GM18517 (cell line): ENCODE results near the gene AHRR.
"Not testable (repeated sequence)": the region's sequence is repeated elsewhere in the genome, so short reads cannot be mapped to it uniquely, and the experiment has no call there.

Source experiments
- ATAC-seq: cut with Tn5 transposase; IDR thresholded peaks from one replicate; pipeline ENCODE4 v1.9.1; 2021; ENCODE audit warnings: mild to moderate bottlenecking, moderate library complexity; ENCODE audit not compliant: unreplicated experiment

AHRR gene

DNA sequence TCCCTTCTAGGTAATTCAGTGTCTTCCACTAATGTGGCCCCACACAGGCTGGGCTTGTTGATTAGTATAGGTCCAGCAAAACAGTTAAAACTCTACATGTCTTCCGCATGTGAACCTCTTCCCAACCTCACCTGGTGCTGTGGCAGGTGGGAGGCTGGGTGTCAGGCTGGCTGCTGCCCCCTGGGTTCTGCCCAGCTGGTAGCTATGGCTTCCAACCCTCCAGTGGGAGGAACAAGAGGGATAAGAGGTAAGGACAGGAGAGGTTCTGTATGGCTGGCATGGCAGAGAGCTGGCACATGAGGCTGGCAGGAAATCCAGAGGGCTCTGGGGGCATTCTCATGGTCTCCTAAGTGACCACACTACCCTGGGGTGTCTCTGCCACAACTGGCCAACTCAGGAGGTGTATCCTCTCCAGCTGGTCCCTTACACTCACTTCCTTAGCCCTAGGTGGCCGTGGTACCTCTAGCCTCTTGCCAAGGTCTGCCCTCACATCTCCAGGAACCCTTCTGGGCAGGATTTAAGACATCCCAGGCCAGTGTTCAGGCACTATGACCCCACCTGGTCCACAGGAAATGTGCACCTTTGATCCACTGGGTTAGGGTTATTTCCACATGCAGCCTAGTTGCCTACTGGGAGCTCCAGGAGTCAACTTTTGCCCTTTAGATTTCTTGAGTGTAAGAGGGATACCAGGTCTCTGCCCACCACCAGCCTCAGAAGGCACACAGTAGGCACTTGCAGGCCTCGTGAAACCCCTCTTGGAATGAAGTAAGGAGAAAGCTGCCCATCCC, 41.7 kb downstream of the AHRR start:
- ATAC-seq, result no peak

GRCh38 chr5:364497-364896, 43.0 kb downstream of the AHRR start:
- ATAC-seq, result no peak

DNA sequence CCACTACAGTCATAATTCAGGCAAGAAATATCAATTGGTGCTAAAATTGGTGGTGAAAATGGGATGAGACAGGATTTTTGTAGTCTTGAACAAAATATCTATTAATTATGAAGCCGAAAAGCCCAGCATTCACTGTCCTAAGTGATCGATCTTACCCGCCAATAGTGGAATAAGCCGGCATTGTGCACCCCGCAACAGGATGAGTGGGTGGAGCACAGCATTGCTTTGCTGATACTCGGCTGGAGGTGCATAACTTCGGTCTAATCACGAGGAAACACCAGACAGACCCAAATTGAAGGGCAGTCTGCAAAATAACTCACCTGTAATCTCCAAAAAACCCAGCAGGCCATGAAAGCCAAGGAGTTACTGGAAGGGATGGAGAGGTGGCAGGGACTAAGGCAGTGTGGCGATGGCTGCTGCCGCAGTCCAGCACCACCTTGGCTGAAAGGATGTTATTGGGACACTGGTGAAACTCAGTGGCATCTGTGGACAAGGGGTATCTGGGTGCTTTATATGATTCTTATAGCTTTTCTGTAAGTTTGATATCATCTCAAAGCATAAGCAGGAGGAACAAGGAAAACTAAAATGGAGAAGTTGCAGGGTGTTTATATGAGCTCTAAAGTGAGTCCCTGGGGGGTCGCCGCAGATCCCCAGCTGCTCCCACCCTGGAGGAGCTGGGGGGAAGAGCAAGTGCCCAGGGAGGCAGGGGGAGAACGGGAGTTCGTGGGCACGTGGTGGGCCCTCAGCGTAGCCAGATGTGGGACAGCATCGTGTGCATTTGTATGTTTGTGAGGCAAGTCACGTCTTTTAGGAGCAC, 45.2 kb downstream of the AHRR start:
- ATAC-seq, result no peak

DNA sequence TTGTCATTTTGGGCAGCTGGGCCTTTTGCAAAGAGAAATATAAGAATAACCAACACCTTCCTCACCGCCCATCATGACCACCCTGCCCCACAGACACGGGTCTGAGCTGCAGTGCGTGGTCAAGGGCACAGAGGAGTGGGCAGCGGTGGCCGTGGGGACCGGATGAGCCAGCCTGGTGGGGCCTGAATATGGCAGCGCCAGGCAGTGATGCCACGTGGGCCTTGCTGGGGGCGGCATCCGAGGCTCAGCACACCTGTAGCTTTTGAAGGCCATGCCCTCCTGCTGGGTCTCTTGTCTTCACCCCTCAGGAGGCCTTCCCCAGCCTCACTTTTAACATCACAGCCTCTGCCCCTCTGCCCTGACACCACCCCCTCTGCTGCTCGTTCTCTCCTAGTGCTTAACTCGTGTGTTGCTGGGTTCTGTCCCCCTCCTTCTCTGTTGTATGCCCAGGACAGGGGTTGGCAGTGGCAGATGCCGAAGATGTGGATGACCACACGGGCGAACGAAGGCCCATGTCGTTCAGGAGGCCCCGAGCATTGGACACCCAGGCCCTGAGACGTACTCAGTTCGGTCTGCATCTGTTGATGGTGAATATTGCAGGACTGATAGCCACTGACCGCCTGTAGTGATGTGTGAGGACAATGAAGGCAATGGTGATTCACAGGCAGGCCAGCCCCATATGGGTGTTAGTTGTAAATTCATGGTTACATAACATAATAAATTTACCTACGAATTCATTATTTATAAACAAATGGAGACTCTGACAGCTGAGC, 46.0 kb downstream of the AHRR start:
- ATAC-seq, result no peak

DNA sequence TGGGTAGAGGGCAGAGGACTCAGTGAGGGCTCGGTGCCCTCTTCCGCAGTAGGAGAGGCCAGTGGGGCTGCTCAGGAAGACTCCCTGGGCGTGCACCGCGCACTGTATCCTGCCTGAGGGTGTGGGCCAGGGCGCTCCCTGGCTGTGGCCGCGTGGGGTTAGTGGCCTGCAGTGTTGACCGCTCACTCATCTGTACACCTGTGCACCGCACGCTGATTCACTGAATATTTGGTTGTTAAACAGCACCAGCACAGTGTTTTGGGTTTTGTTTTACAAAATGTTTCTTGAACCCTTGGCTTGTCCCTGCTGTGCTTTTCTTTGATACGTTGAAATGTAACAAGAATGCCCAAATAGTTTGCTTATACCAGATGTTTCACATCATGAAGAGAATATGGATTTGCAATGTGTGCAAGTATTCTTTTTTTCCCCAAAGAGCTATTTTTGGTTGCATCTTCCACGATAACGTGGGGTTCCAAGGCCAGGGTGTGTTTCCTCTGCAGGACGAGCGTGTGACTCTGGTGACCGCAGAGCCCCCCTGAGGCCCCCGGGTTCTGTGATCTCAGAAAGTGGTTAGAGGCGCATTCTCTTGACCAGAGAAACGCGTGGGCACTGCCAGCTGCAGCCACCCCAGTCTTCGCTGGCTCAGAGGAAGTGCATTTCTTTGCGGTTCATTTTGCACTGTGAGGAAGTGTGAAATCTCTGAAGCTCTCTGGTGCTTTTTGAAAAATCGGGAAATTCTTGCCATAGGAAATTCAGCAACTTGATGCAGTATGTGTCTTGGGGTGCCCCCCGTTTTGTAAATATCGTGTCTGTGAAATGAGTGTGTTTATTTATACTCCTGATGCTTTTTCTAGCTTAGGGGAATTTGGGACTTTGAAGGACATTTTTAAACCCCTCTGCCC, 46.9 kb downstream of the AHRR start:
- peak; percentile 70 for ATAC-seq

DNA sequence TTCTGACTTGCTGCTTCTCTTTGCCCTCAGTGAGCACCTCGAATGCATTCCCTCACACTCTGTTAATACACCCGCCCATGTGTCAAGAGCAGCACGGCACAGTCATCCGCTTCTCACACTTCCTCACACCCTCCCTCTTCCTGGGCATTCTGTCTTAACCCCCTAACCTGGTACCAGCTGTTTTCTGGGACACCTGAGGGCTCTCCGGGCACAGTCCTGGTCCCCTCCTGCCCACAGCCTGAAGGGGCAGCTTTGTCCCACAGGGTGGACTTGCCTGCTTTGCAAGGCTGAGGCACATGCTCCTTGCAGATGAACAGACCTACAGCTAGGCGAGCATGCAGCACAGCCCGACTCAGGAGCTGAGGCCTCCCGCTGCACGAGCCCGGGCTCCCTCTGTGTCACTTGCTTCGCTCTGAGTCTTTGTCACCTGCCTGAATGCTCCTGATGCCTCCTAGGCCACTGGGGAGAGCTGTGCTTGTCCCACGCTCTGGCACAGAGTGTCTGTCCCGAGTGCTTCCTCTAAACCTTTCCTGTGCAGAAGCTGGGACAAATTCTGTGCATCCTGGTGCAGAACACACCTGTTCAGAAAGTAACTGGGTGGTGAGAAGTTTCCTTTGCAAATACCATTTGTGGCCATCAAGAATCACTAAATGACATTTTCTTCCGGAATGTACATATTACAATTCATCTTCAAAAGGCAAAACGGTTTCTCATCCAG, 47.8 kb downstream of the AHRR start:
- ATAC-seq, result peak; percentile 11

GRCh38 chr5:369869-370236, 48.3 kb downstream of the AHRR start:
- not testable (repeated sequence) for ATAC-seq

- no peak for ATAC-seq
Measured at GRCh38 chr5:370311-370958, 48.9 kb downstream of the AHRR start.

DNA sequence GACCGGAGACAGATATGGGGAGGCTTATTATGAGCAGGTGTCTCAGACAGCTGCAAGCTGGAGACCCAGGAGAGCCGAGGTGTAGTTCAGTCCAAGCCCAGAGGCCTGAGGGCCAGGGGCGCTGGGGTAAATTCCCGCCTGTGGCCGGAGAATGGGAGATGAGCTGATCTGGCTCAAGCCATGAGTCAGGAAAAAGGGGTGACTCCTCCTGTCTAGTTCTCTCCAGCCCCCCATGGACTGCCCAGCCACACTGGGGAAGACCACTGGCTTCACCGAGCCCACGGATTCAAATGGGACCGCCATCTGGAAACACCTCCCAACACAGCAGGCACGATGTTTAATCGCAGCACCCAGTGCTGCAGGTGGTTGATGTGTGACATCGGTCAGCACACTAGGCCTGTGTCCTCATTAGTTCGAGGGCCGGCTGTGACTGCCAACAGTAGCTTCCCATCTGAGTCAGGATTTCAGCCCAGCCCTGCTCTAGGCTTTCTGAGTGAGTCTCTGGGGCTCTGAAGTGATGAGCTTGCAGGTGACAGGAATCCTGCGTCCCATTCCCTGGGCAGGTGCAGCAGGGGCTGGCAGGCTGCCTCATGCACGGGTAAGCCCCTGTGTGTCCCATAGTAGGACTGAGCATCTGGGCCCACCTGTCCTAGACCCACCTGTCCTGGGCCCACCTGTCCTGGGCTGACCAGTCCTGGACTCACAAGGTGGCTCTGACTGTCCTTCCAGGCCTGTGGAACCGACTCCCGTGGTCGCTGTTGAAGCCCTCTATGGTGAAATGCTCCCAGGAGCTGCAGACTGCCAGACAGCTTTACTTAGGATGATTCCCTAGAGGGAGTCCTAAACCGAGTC, 49.7 kb downstream of the AHRR start:
- no peak for ATAC-seq

DNA sequence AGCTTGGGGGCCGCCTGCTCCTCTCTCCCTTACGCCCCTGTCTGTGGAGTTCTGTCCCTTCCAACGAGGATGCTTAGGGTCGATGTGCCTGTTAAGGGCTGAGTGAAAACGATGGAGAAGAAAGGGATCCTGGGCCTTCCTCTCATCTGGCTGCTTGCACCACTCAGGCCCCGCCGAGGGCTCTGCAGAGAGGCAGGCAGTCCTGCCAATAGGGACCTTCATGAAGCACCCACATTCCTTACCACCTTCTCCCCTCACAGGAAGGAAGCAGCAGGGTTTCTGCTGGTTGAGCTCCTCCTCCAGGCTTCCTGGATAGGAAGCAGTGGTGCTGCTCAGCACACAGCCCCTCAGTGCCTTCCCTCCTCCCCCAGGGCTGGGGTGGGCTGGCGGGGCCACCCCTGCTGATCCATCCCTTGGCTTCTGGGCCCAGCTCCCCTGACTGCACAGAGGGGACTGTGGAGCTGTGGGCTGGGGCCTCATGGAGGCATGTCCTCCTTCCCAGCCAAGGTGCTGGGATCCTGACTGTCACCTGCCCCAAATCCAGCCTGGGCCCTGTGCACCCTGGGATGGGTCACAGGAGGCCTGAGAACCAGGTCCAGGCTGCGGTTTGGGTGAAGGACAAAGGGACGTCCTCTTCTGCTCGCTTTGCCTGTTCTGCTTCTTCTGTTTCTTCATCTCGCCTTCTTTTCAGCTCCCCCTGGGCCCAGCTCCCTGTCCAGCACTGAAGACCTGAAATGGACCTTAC, 50.5 kb downstream of the AHRR start:
- no peak for ATAC-seq

DNA sequence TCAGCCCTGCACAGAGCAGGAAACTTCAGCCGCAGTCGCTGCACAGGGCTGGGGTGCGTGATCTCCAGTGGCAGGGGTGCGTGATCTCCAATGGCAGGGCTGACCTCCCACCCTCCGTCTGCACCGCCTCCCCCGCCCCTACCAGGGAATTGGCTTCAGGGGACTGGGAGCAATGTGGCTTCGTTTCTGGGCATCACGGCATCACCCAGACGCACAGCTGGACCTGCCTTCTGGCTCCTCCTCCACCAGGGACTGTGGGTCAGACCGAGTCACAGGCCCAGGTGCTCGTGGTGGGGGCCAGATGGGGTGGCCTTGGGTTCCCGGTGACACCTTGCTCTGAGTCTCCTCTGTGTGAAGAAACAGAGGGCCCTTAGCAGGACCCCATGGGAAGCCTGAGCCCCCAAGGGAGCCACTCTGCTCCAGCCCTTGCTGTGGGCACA, 51.1 kb downstream of the AHRR start:
- no peak for ATAC-seq

DNA sequence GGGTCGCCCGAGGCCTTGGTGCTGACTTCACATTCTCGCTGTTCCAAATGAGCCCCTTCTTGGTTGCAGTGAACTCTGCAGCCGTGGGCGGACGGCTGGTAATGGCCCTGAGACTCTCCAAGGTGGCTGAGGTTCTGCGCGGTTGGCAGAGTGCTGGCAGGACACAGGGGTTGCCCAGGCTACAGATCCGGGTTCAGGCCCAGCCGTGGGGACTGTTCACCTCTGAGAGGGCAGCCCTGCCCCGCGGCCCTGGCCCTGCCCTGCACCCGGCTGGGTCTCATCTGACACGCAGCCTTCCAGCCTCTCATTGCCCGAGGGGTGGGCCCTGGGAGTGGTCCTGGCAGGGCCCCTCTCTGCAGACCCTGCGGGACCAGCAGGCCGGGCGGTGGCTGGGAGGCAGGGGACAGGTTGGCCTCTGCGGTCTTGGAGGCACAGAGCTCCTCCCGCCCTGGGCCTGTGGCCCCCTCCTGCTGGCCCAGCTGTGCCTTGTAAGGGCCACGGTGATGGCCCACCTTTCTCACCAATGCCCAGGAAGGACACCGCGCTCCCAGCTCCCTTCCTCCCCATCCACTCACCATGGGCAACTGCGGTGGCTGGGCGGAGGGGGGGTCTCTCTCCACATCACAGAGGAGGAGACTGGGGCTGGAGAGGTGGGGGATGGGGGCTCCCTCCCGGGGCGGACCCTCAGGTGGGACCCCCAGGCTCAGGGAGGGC, 51.6 kb downstream of the AHRR start:
- no peak for ATAC-seq

- ATAC-seq, result no peak
Measured at GRCh38 chr5:373710-374602, 52.4 kb downstream of the AHRR start.

DNA sequence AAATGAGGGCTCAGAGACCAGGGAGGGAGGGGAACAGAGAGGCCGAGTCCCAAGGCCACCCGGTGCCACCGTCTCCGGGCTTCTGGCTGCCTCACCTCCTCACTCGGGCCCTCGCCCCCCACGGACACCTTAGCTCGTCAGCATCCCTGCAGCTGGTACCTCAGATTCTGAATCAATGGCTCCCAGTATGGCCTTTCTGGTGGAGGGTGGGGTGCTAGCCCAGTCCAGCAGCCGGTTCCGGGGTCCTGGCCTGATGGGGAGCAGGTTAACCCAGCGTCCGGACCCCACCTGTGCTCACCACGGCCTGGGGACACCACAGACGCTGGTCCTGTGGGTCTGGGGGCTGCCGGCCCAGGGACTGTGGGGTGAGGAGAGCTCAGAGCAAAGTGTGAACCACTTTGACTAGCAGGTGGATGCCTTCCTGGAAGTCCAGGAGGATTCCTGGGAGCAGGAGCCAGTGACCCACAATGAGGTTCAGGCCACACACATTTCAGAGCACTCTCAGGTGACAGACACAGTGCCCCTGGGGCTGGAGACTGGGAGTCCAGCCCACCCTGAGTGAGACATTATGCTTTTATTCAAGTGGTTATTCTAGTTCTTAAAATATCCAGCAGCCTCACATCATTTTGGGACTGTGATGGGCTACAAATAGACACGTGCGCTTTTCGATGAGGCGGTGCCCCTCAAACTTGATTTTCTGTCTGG, 53.3 kb downstream of the AHRR start:
- ATAC-seq, result no peak

DNA sequence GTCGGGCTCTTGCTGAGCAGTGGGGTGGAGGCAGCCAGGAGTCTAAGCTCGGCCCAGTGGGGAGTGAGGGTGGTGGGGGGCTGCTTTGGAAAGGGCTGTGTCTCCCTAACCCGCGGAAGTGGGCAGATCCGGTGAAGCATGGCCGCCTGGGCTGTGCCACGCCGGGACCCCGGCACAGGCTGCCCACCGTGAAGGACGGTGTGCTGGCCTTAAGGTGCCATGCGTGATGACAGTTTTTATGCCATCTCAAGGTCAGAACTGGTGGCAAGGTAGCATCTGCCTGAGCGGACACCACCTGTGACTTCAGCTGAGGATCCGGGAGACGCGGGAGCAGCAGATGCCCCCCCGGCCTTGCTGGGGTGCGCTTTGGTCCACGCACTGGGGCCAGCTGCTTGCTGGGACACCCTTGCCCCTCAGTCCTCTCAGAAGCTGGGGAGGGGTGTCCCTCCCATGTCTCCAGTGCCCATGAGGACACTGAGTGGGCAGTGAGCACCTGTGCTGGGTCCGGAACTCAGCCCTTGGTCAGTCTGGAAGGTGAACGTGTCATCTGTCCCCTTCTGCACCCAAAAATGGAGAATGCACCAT, 53.9 kb downstream of the AHRR start:
- no peak for ATAC-seq
